Activated T-cell treated with anti-CD3 and anti-CD28 coated beads, Interleukin-2, amount 50 U/mL, for 72 hours (primary cell): ENCODE measurements around the gene CR2. TPM values are rescaled to one million over a fixed set of nuclear protein-coding genes. Genes with fewer than 3 reads are reported as not detected.
"Not testable (repeated sequence)": the region's sequence is repeated elsewhere in the genome, so short reads cannot be mapped to it uniquely, and the experiment has no call there.

Experiments
- ATAC-seq, 2 donors: fragments of 150-1000 bp; cut with Tn5 transposase; replicated peaks in 1 of 2; 2 replicates each; pipeline ENCODE4 v1.10.0; 2021; ENCODE audit warnings: moderate library complexity in 2 of 2, mild to moderate bottlenecking in 1 of 2
- DNase-seq, 2 donors: peaks; one replicate each; pipeline ENCODE4 v3.0.0; 2021 to 2022; ENCODE audit warnings: mixed read lengths in 1 of 2
- H3K27ac Mint-ChIP-seq: one replicate; pipeline ENCODE4 v1.8.0; 2022; ENCODE audit warnings: mild to moderate bottlenecking, moderate library complexity, mixed read lengths
- H3K27me3 Mint-ChIP-seq: one replicate; pipeline ENCODE4 v1.8.0; 2022; ENCODE audit warnings: low read depth, mixed read lengths
- H3K36me3 Mint-ChIP-seq, 2 donors: one replicate each; pipeline ENCODE4 v1.8.0; 2022; ENCODE audit warnings: mixed read lengths in 2 of 2, mild to moderate bottlenecking in 1 of 2; ENCODE audit not compliant: insufficient read depth in 2 of 2
- H3K4me1 Mint-ChIP-seq: one replicate; pipeline ENCODE4 v1.8.0; 2022; ENCODE audit warnings: low read depth, mixed read lengths
- H3K4me3 Mint-ChIP-seq, 2 donors: one replicate each; pipeline ENCODE4 v1.8.0; 2022; ENCODE audit warnings: mild to moderate bottlenecking in 2 of 2, mixed read lengths in 2 of 2, moderate library complexity in 2 of 2
- H3K9me3 Mint-ChIP-seq, 2 donors: one replicate each; pipeline ENCODE4 v1.8.0; 2022; ENCODE audit warnings: mixed read lengths in 2 of 2
- total RNA-seq, 2 donors: library from RNA; stranded (reverse); gene quantifications; one replicate each; pipeline ENCODE4 v1.2.3, GENCODE V29; 2022

CR2 gene
- total RNA-seq, 2 donors from 2014 or later, result 0.07 to 0.26 TPM

GRCh38 chr1:207499573-207499972 lies 45.4 kb downstream of the CR2 start:
- DNase-seq, result peak; percentile 67 to 68
- peak overlapping the region; percentile 55 for H3K27ac Mint-ChIP-seq
- peak overlapping the region in 1 of 2 donors; percentile 20 for H3K4me3 Mint-ChIP-seq
- ATAC-seq, result peak; percentile 60 to 68
- H3K27me3 Mint-ChIP-seq, result peaks cover 38% of the 10 kb centered on the region
- H3K9me3 Mint-ChIP-seq, result no peaks in the 10 kb centered on the region
- H3K36me3 Mint-ChIP-seq, result no peaks in the 10 kb centered on the region
- H3K4me1 Mint-ChIP-seq, result peaks cover 36% of the 10 kb centered on the region

DNA sequence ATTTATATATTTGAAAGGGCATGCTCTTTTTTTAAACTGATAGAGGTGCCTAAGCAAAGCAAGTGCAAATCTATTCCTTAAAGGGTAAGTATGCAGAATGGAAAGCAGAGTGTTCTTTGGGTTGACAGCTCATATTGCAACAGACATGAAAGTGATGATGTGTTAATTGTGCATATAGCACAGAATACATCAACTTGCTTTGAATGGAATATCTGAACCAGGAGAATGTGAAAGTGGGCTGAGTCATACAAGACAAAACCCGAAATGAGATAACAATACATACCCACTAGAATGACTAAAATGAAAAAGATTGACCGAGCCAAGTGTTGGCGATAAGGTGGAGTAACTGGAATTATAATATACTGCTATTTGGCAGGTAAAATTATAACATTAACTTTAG lies 46.2 kb downstream of the CR2 start:
- no peak overlapping the region for H3K27ac Mint-ChIP-seq
- peaks cover 35% of the 10 kb centered on the region for H3K4me1 Mint-ChIP-seq
- DNase-seq, result peak; percentile 12 to 28
- H3K36me3 Mint-ChIP-seq, result no peaks in the 10 kb centered on the region
- ATAC-seq, result peak; percentile 91 to 92
- H3K4me3 Mint-ChIP-seq, result no peak overlapping the region
- no peaks in the 10 kb centered on the region for H3K9me3 Mint-ChIP-seq
- peaks cover 38% of the 10 kb centered on the region for H3K27me3 Mint-ChIP-seq

- Mint-ChIP-seq H3K27me3 (peaks cover 30% of the 10 kb centered on the region), H3K9me3 (no peaks in the 10 kb centered on the region), H3K36me3 (no peaks in the 10 kb centered on the region), H3K4me1 (peaks cover 28% of the 10 kb centered on the region), H3K27ac (no peak overlapping the region), H3K4me3 (no peak overlapping the region)
- DNase-seq (no peak), ATAC-seq (no peak)
These were observed 46.9 kb downstream of the CR2 start for GRCh38 chr1:207501071-207501470.

DNA sequence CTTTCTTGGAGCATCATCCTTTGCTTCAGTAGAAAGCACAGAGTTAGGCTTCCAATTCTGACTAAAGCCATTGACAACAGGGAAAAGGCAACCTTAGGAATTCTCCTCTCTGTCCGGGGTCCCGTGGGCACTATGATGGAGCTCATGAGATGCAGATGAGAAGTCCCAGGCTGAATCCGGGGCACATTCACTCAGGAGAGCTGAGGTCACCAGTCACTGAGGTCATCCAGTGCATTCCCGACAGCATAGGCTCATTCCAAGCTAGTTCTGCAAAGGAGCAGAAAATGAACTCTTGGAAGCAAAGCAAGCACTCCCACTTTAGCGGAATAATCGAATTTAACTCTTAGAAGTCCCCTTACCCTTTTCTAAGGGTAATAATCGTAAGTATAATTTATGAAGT lies 48.6 kb downstream of the CR2 start:
- H3K4me3 Mint-ChIP-seq, result no peak overlapping the region

DNA sequence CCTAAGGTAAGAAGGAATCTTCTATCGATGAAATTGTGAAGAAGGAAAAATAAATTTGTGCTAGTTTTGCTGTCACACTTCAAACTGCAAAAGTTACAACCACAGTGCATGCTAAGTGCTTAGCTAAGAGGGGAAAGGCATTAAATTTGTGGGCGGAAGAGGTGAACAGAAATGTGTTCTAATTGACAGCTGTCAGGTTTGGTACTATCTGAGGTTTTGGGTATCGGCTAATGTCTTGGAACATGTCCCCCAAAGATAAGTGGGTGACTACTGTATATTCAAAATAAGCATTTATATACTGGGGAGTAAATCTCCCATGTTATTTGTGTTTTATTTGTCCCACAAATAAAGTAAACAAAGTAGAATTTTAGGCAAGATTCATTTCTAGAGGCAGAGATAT lies 49.8 kb downstream of the CR2 start:
- Mint-ChIP-seq H3K4me3 (no peak overlapping the region), H3K9me3 (no peaks in the 10 kb centered on the region), H3K36me3 (no peaks in the 10 kb centered on the region), H3K4me1 (peaks cover 23% of the 10 kb centered on the region), H3K27me3 (peaks cover 33% of the 10 kb centered on the region), H3K27ac (no peak overlapping the region)
- DNase-seq (no peak), ATAC-seq (no peak)

More for the DNA sequence above, 48.6 kb downstream of the CR2 start:
- no peak overlapping the region for H3K27ac Mint-ChIP-seq
- no peaks in the 10 kb centered on the region for H3K36me3 Mint-ChIP-seq
- DNase-seq (no peak), ATAC-seq (no peak)
- no peaks in the 10 kb centered on the region for H3K9me3 Mint-ChIP-seq
- H3K27me3 Mint-ChIP-seq, result peaks cover 33% of the 10 kb centered on the region
- peaks cover 28% of the 10 kb centered on the region for H3K4me1 Mint-ChIP-seq

GRCh38 chr1:207504438-207504837 lies 50.3 kb downstream of the CR2 start:
- no peaks in the 10 kb centered on the region for H3K36me3 Mint-ChIP-seq
- no peak overlapping the region for H3K4me3 Mint-ChIP-seq
- H3K27me3 Mint-ChIP-seq, result peaks cover 33% of the 10 kb centered on the region
- ATAC-seq (no peak), DNase-seq (no peak)
- no peak overlapping the region for H3K27ac Mint-ChIP-seq
- H3K4me1 Mint-ChIP-seq, result peaks cover 18% of the 10 kb centered on the region
- no peaks in the 10 kb centered on the region for H3K9me3 Mint-ChIP-seq

- no peaks in the 10 kb centered on the region for H3K4me1 Mint-ChIP-seq
- H3K36me3 Mint-ChIP-seq, result no peaks in the 10 kb centered on the region
- H3K27ac Mint-ChIP-seq, result peak overlapping the region; percentile 77
- peaks cover 25% of the 10 kb centered on the region for H3K27me3 Mint-ChIP-seq
- no peaks in the 10 kb centered on the region for H3K9me3 Mint-ChIP-seq
- no peak for DNase-seq
- no peak for ATAC-seq
- H3K4me3 Mint-ChIP-seq, result no peak overlapping the region
These were observed 56.3 kb downstream of the CR2 start for GRCh38 chr1:207510444-207510843.

DNA sequence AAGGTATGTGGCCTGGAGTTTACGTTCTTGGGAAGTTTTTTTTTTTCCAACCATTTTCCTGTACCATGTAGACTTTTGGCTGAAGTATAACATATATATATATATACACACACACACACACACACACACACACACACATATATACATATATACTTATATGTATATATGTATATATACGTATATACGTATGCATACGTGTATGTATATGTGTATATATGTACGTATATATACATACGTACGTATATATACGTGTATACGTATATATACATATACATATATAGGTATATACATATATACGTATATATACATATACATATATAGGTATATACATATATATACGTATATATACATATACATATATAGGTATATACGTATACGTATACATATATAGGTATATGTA lies 60.8 kb downstream of the CR2 start:
- Mint-ChIP-seq H3K4me1 (no peaks in the 10 kb centered on the region), H3K36me3 (peaks cover 0 to 2% of the 10 kb centered on the region in 2 donors), H3K4me3 (no peak overlapping the region), H3K9me3 (no peaks in the 10 kb centered on the region), H3K27ac (no peak overlapping the region), H3K27me3 (peaks cover 13% of the 10 kb centered on the region)
- DNase-seq (no peak), ATAC-seq (no peak)

DNA sequence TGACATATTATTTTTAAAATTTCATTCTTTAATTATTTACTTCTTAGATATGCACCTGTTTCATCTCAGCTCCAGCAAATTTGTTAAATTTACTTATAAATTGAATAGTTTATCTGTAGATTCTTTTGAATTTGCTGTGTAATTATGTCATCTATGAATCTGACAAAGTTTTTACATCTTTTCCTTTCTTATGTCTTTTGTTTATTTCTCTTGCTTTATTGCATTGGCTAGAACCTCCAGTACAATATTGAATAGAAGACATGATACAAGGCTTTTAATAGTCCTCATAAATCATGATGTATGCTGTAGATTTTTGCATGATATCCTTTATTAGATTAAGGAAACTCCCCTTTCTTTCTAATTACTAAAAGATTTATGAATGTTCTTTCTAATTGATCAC lies 62.6 kb downstream of the CR2 start:
- Mint-ChIP-seq H3K4me3 (no peak overlapping the region), H3K27ac (no peak overlapping the region)

DNA sequence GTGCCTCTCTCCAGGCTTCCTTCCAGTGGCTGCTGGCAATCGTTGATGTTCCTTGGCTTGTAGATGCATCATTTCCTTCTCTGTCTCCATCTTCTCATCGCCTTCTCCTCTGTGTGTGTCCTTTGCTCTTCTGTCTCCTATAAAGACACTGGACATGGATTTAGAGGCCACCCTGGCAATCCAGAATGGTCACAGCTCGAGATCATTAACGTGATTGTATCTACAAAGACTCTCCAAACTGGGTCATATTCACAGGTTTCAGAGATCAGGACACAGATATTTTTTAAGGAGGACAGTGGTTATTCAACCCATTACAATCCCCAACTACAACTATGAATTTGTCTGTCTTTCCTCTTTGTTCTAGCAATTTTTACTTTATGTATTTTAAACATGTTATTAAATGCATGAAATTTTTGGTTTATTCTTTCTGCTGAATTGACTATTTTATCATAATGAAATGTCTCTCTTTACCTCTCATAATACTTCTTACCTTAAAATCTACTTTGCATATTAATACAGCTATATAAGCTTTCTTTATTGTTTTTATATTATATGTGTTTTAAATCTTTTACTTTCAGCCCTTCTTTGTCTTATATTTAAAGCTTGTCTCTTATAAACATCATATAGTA lies 64.6 kb downstream of the CR2 start:
- no peak overlapping the region for H3K27ac Mint-ChIP-seq
- ATAC-seq (no peak), DNase-seq (no peak)
- H3K4me1 Mint-ChIP-seq, result no peaks in the 10 kb centered on the region
- no peaks in the 10 kb centered on the region for H3K9me3 Mint-ChIP-seq
- H3K27me3 Mint-ChIP-seq, result peaks cover 3% of the 10 kb centered on the region
- H3K4me3 Mint-ChIP-seq, result no peak overlapping the region
- peaks cover 0 to 2% of the 10 kb centered on the region in 2 donors for H3K36me3 Mint-ChIP-seq

More for the DNA sequence above, 62.6 kb downstream of the CR2 start:
- DNase-seq, result no peak
- no peaks in the 10 kb centered on the region for H3K9me3 Mint-ChIP-seq
- H3K27me3 Mint-ChIP-seq, result peaks cover 13% of the 10 kb centered on the region
- ATAC-seq, result no peak
- H3K4me1 Mint-ChIP-seq, result no peaks in the 10 kb centered on the region
- peaks cover 0 to 2% of the 10 kb centered on the region in 2 donors for H3K36me3 Mint-ChIP-seq

GRCh38 chr1:207519505-207520399 lies 65.6 kb downstream of the CR2 start:
- Mint-ChIP-seq H3K27ac (no peak overlapping the region), H3K4me1 (no peaks in the 10 kb centered on the region), H3K9me3 (no peaks in the 10 kb centered on the region), H3K27me3 (no peaks in the 10 kb centered on the region), H3K4me3 (no peak overlapping the region), H3K36me3 (peaks cover 0 to 2% of the 10 kb centered on the region in 2 donors)
- DNase-seq, result no peak
- ATAC-seq, result no peak

DNA sequence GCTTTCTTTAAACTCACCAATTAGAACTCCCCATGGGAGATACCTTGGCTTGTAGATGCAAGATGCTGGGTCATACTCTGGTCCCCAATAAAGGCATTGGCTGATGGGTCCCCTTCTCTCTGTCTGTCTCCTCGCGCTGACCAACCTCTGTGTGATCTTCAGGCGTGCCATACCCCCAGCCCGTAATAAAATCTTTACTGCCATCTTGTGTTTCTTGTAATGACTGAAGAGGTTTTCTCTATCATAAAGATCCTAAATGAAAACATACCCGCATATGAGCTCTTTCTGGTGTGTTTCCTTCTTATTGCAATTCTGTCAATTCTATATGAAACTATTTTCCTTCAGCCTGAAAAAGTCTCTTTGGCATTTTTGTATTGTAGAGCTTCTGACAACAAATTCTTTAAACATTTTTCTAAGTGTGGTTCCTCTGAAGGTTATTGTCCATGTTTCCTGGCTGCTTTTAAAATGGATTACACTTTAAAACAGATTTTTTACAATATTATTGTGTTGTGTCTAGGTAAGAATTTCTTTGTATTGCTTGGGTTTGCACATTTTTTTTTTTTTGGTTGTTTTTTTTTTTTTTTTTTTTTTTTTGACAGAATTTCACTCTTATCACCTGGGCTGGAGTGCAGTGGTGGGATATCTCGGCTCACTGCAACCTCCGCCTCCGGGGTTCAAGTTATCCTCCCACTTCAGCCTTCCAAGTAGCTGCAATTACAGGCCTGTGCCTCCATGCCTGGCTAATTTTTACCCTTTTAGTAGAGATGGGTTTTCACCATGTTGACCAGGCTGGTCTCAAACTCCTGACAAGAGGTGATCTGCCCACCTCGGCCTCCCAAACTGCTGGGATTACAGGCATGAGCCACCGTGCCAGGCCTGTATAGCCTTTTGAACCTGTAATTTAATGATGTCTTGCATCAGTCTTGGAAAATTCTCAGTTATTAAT lies 66.5 kb downstream of the CR2 start:
- ATAC-seq, result not testable (repeated sequence)

GRCh38 chr1:207525239-207525638 lies 71.1 kb downstream of the CR2 start:
- H3K27me3 Mint-ChIP-seq, H3K4me3 Mint-ChIP-seq, H3K27ac Mint-ChIP-seq, H3K9me3 Mint-ChIP-seq, DNase-seq, H3K4me1 Mint-ChIP-seq, ATAC-seq, H3K36me3 Mint-ChIP-seq: not testable (repeated sequence)

More for the DNA sequence above, 66.5 kb downstream of the CR2 start:
- not testable (repeated sequence) for H3K36me3 Mint-ChIP-seq, DNase-seq, H3K9me3 Mint-ChIP-seq, H3K27me3 Mint-ChIP-seq, H3K27ac Mint-ChIP-seq, H3K4me1 Mint-ChIP-seq, H3K4me3 Mint-ChIP-seq
